GM21825 (cell line): Measurements from ENCODE around the gene APOBEC3F.
"Not testable (repeated sequence)": the region's sequence is repeated elsewhere in the genome, so short reads cannot be mapped to it uniquely, and the experiment has no call there.

Experiments
- ATAC-seq: cut with Tn5 transposase; IDR thresholded peaks from one replicate; pipeline ENCODE4 v1.9.1; 2021; ENCODE audit warnings: mild to moderate bottlenecking, moderate library complexity; ENCODE audit not compliant: unreplicated experiment

APOBEC3F gene

DNA sequence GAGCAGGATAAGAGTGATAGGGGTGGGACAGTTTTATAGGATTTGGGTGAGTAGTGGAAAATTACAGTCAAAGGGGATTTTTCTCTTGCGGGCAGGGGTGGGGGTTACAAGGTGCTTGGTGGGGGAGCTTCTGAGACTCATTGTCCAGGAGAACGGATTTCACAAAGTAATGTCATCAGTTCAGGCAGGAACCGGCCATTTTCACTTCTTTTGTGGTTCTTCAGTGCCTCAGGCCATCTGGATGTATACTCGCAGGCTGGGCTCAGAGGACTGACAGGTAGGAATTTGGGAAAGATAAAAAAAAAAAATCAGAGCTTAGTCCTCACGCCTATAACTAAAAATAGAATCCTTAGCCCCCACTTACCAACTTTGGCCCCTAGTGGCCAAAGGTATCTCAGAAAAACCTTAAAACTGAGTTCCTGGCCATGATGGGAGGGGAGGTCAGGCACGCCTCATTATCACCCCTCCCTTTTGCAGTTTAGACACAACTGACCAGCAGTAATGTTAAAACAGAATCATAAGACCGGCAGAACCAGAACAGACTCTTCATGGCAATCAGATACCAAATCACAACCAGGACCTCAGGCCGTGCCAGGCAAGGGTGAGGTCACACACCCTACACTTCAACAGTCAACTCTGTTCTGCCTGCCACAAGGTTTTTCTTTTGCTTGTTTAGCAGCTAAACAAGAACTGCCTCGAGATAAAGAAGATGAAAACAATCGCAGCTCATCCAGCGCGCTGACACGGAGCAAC is 27.5 kb downstream of the APOBEC3F start:
- no peak for ATAC-seq

DNA sequence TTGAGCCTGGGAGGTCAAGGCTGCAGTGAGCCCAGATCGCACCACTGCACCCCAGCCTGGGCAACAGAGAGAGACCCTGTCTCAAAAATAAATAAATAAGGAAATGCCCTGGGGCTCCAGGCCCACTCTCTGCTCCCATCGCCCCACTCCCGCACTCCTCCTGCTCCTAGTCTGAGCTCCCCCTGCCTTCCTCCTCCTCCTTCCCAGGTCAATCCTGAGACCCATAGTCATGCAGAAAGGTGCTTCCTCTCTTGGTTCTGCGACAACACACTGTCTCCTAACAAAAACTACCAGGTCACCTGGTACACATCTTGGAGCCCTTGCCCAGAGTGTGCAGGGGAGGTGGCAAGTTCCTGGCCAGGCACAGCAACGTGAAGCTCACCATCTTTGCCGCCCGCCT is 29.5 kb downstream of the APOBEC3F start:
- ATAC-seq: no peak

DNA sequence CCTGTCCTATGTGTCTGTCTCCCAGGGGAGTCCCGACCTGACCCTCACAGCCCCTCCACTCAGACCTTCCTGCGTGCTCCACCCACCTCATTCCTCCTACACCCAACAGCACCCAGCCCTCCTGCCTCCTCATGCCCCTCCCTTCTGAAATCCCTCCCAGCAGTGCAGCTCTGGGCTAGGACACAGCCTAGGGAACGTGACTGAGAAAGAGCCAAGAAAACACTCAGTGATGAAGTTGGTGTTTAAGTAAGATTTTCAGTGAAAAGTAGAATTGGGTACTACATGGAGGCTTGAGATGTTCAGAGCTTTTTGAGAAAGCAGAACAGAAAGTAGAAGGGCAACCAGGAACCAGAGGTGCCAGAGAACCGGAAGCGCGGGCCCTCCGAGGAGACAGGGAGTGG is 31.9 kb downstream of the APOBEC3F start:
- not testable (repeated sequence) for ATAC-seq

DNA sequence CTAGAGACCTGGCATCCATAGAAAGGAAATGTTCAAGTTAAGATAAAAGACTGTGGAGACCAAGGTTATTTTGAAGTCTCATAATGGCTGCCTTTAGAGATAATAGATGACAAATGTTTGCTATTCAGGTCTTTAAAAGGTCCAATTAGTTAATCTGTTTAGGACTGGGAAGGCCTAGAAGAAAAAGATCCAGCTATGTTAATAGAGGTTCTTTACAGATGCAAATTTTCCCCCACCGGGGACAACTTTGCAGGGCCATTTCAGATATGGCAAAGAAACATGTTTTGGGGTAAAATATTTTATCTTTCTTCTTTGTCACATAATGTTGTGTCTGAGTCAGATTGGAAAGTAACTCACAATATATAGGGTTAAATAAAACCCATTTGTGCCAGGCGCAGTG is 33.3 kb downstream of the APOBEC3F start:
- ATAC-seq: no peak

DNA sequence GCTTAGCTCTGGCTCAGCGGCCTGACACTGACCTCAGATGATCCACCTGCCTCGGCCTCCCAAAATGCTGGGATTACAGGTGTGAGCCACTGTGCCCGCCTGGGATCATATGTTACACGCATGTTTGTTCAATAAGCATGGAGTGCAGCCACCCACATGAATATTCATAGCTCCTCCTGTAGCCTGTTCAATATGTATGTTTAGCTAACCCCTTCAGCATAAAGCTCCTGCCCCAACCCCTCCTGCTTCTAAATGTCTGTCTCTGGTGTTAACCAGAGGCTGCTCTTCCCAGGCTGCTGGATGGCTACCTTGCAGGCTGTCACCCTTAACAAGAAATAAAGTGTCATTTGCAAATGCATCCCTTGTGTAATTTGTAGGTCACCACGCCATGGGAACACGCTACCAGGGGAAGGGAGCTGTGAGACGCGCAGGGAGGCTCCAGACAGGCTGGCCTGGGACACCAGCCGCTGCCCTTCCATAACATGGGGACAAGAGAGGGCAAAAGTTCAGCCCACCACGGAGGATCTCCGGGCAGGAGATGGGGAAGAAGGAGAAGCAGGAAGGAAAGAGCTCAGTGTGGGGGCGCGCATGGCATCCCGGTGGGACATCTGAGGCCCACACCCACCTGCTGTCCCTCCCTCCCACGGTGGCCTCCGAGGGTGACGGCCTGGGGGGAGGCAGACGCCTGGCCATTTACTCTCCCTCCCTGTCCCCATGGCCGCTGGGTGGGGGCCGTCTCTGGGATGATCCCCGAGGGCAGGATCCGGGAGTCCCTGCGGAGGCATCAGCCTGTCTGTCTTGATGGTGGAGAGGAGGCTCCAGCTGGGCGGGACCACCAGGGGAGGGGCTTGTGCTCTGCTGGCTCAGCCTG is 35.7 kb downstream of the APOBEC3F start:
- not testable (repeated sequence) for ATAC-seq

DNA sequence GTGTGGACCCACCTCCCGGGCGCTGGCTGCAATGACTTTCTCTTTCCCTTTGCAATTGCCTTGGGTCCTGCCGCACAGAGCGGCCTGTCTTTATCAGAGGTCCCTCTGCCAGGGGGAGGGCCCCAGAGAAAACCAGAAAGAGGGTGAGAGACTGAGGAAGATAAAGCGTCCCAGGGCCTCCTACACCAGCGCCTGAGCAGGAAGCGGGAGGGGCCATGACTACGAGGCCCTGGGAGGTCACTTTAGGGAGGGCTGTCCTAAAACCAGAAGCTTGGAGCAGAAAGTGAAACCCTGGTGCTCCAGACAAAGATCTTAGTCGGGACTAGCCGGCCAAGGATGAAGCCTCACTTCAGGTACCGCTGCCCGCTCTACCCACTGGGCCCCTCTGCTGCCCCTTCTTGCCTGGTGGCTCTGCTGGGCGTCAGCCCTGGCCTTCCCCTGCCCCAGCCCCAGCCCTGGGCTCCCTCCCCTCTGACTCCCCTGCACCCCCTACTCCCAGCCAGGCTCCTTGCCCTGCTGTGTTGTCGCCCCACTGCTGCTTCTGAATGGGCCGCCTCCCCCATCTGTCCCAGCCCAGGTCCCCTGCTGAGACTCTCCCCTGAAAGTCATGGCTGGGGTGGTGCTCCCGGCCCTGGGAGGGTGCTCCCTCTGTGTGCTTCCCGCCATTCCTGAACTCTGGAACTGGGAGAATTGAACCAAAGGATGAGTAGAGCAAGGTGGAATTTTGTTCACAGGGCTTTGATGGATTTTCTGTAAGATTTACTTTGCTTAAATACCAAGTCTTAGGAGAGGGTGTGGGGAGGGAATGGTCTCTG is 36.6 kb downstream of the APOBEC3F start, which contains the start of gene APOBEC3G:
APOBEC3G (plus strand) TSS at position 250 of the 815 bp plus-strand sequence; CDS start at position 337, 87 bp downstream.
- peak; percentile 67 for ATAC-seq

DNA sequence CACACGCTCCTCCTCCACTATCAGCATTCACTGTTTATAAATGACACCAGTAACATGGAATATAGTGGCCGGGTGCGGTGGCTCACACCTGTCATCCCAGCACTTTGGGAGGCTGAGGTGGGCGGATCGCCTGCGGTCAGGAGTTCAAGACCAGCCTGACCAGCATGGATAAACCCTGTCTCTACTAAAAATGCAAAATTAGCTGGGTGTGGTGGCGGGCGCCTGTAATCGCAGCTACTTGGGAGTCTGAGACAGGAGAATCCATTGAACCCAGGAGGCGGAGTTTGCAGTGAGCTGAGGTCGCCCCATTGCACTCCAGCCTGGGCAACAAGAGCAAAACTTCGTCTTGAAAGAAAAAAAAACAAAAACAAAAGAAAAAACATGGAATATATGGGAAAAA is 37.2 kb downstream of the APOBEC3F start:
- not testable (repeated sequence) for ATAC-seq

DNA sequence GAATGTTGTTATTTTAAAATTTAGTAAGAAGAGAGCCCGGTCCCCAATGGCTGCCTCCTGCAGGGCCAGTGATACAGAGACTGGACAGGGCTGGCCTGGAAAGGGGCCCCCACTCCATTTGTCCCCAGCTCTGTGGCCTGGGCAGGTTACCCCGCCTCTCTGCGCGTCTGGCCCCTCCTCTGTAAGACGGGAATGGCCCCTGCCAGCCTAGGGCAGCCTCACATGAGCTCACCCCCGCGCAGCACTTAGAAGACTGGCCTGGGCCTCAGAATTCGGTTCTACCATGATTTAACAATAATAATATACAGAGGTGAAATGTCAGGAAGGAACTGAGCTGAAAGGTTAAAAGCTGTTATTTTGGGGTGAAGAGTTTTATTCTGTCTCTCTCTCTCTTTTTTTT is 37.7 kb downstream of the APOBEC3F start:
- no peak for ATAC-seq

DNA sequence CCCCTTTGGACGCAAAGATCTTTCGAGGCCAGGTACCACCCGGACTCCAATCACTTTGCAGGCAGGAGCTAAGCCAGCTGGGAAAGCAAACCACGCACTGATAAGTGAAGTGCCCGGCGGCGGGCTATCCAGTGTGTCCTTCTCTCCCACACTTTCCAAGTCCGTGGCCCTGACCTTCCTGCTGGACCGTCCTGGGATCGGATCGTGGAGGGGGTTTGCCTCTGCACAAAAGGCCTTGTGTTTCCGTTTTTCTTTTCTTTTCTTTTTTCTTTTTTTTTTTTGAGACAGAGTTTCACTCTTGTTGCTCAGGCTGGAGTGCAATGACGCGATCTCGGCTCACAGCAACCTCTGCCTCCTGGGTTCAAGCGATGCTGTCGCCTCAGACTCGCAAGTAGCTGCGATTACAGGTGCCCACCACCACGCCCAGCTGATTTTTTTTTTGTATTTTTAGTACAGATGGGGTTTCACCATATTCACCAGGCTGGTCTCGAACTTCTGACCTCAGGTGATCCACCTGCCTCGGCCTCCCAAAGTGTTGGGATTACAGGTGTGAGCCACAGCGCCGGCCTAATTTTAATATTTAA is 38.5 kb downstream of the APOBEC3F start:
- not testable (repeated sequence) for ATAC-seq

DNA sequence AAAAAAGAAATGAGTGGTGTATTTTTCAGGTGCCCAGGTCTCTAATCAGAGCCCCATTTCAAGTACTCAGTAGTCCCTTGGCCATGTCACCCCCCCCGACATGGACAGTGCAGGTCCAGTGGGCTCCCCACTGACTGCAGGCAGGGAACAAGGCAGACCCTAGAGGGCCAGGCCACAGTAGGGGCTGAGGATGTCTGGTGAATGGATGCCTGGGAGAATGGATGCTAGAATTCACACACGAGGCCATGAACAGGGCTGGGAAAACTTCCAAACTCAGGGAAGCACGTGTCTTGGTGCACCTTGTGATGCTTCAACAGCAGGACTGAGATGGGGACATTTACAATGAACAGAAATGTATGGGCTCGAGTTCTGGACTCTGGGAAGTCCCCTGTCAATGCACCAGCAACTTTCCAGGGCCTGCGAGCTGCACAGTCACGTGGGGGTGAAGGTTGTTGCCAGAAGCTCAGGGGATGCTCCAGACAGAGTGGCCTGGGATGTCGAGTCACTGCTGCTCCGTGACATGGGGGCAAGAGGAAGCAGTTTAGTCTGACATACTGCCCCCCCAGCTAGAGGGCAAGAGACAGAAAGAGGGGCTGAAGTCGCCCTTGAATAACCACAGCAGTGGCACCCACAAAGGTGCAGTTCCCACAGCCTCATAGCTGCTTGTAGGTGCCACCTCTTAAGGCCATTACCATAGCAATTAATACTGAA is 39.5 kb downstream of the APOBEC3F start:
- ATAC-seq: no peak

DNA sequence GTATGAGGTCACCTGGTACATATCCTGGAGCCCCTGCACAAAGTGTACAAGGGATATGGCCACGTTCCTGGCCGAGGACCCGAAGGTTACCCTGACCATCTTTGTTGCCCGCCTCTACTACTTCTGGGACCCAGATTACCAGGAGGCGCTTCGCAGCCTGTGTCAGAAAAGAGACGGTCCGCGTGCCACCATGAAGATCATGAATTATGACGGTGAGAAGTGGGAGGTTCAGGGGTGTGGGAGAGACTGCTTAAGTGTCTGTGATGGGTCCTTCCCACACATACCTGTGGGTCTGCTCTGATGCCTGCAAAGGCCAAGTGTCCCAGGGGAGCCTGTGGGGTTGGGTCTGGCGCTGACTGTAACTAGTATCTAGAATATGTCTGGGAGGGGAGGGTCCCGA is 40.4 kb downstream of the APOBEC3F start:
- ATAC-seq: no peak

DNA sequence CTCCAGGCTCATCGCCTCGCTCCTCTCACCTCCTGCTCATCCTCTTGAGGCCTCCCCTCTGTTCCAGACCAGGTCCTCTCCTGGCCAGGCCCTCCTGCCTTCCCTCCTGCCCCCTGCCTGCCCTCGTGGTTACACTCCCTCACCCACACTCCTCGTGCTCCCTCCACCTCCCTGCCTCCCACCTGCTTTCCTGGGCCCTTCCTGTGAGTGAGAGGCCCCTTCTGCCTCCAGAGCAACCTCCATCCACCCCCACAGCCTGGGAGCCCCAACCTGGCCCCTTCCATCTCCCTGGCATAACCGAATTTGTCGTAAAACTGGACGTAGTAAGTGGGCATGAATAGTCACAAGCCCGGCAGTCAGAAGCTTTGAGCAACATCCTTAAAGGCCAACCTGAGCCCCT is 40.9 kb downstream of the APOBEC3F start:
- ATAC-seq: no peak

DNA sequence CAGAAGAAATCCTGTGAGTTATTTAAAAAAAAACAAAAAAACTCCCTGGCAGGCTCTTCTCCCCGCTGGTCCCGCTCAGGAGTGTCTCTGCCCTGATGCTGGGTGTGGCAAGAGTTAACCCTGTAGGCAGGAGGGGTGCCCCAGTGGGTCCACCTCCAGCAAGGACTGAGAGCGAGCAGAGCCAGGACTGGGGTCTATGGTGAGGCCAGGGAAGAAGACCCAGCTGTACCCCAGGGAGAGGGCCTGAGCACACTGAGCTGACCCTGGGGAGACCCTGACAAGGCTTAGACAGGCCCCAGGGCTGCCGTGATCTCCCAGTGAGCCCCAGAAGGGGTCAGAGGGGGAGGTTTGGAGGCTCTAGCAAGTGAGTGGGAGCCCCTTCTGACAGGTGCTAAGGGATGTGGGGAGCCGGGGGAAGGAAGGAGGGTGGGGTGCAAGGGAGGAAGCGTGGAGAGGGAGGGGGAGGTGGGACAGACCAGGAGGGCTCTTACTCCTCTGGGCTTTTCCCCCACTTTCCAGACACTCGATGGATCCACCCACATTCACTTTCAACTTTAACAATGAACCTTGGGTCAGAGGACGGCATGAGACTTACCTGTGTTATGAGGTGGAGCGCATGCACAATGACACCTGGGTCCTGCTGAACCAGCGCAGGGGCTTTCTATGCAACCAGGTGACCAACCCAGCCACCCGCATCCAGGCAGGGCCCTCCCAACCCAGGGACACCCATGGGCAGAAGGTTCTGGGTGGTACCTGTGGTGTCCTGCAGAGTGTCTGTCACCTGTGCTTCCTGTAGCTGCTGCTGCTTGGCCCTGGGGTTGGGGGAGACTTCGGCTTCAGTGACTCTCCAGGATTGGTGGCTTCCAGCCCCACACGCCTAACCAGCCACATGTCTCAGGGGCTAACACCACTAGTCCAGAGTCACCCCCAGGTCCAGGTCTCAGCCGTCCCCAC is 42.8 kb downstream of the APOBEC3F start:
- ATAC-seq: no peak

DNA sequence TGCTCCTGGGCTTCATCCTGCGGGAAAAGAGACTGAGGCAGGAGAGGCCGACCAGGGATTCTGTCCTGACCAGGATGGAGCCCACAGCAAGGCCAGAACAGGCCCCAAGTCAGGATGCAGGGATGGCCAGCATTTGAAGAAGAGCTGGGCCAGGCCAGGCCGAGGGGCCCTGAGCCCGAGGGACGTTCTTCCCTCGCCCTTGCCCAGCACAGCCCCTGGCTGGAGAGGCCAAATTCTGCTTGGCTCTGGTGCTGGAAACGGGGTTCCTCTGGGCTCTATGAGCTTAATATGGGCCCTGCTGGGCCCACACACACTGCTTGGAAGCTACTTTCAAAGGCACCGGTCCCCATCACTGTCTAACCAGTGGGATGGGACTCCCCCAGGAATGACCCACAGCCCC is 44.0 kb downstream of the APOBEC3F start:
- no peak for ATAC-seq

DNA sequence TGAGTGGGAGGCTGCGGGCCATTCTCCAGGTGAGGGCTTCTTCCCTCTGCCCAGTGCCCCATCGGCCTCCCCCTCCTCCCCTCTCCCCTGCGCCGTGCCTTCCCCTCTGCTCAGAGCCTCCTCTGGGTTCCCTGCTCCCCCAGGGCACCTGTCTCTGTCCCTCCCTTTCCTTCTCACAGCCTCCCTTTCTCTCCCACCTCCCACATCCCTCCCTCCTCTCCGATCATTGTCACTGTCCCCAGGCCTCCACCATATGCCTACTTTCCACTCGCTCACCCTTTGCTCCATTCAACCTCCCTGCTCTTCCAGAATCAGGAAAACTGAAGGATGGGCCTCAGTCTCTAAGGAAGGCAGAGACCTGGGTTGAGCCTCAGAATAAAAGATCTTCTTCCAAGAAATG is 46.4 kb downstream of the APOBEC3F start:
- ATAC-seq: no peak

DNA sequence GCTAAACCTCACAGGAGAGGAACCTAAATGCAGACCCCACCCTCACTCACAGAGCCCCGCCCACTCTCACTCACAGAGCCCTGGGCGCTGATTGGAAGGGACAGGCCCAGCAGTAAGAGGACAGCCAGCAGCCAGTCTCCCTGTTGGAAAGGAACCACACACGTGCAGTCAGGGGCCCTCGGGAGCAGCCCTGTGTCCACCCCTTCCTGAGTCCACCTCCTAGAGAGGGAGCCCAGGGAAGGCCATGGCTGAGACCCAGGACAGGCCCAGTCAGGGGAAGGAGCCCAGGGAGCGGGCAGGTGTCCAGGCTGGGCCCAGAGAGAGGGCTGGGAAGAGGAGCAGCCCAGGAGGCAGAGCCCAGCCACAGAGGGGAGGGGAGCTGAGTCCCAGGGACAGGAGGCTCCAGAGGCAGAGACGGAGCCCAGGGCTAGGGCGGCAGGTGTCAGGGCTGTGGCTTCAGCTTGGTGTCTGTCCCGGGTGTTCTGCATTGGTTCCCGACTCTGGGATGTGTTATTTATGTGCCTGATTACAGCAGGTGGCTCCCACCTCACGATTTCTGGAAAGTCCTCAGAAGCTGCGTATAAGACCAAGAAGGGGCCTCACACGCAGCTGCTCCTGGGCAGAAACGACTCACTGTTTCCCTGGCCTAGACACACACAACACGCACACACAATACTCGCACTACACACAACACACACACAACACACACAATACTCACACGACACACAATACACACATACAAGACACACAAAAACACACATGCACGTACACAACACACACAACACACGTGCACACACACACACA is 47.4 kb downstream of the APOBEC3F start:
- ATAC-seq: no peak

DNA sequence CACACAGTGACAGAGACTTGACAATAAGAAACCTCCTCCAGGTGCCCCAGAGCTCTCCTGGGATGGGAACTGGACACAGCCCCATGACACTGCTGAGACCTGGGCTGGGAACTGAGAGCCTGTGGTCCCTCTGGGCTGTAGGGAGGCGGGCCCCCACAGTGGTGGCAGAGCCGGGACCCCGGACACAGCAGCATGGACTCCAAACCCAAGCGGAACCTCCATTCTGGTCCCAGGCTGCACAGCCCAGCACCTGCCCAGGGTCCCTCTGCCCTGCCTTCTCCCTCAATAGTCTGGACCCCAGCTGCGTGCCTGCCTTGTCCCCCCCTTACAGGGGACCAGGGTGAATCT is 48.0 kb downstream of the APOBEC3F start:
- ATAC-seq: no peak

DNA sequence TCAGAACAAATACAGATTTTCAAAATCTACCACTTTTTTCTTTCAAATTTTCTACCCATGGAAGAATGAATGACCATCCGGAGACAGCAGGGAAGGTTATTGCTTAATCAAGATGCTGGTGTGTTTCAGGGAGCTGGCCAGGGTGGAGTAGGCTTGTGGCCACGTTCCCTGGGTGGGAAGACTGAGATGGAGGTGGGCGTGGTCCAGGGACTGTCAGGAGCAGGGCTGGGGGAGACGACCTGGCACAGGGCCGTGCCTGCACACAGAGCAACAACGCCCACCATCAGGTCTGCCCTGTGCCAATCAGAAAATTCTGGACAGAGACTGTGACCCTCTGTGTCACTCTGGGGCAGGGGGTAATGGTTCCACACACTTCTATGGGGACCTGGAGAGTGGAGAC is 49.3 kb downstream of the APOBEC3F start:
- ATAC-seq: no peak
